Subcutaneous adipose tissue (tissue), 4 donors: ENCODE measurements around the gene RSPH1. TPM values are rescaled to one million over a fixed set of nuclear protein-coding genes. Genes with fewer than 3 reads are reported as not detected.

ENCODE experiments used
- CTCF ChIP-seq: fragments of 450-650 bp; IDR thresholded peaks from one replicate; pipeline ENCODE4 v1.5.1; 2016; ENCODE audit warnings: low read depth, mild to moderate bottlenecking, control low read depth, antibody characterized with exemption, moderate library complexity
- total RNA-seq, 4 donors: library from RNA; depleted of rRNA; stranded (reverse); fragments of >200 nt; gene quantifications; one replicate each; pipeline ENCODE4 v1.1.0, GENCODE V29; 2016

The RSPH1 gene
- total RNA-seq, 4 donors from 2014 or later = 0.34 to 0.38 TPM; not detected in 2

GRCh38 chr21:42524341-42525028 is 28.5 kb upstream of the RSPH1 start:
- TF ChIP-seq CTCF = no peak

DNA sequence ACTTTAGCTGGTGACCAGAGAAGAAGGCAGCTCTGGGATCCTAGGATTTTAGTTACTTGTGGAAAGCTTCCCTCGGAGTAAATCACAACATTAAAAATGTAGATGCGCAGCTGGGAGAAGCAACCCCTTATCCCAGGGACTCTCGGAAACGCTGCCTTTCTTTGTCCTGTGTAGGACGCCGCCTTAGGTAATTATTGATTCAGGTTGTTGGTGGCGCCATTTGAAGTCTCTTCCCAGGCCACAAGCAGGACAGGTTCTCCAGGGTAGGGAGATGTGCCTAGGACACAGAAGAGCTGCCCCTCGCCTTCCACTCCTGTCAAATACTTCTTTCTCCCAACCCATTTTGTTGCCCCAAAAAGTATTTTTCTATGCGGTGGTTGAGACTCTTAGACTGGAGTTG is 27.9 kb upstream of the RSPH1 start:
- TF ChIP-seq CTCF = no peak

DNA sequence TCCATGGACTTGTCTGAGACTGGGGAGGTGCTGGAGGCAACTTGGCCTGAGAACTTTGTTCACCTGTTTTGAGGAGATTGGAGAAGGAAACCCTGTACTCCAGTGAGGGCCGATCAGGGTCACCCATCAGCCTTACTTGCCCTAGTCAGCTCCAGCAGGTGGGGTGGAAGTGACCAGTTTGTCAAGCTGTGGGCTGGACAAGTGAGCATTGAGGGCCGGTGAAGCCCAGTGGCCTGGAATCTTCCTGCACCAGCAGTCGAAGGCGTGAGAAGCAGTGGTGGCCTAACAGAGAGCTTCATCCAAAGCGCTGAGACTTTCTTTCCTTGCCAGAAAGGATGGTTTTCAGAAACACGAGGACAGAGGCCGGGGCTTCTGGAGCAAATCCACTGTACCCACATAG is 27.2 kb upstream of the RSPH1 start:
- TF ChIP-seq CTCF = no peak

GRCh38 chr21:42522771-42523170 is 26.7 kb upstream of the RSPH1 start:
- no peak for TF ChIP-seq CTCF

GRCh38 chr21:42522271-42522670 is 26.2 kb upstream of the RSPH1 start:
- TF ChIP-seq CTCF = no peak

GRCh38 chr21:42521805-42522204 is 25.8 kb upstream of the RSPH1 start:
- no peak for TF ChIP-seq CTCF

- no peak for TF ChIP-seq CTCF
These were observed 25.4 kb upstream of the RSPH1 start for GRCh38 chr21:42521384-42521783.
